Measurements from ENCODE around the gene TCEANC.

The TCEANC gene

GRCh38 chrX:13681595-13681994 is 28.7 kb downstream of the TCEANC start:
- Histone ChIP-seq H3K27me3 (ENCODE audit: control insufficient read depth, insufficient read depth, low read length) (no peaks in the 10 kb centered on the region), H3K4me2 (ENCODE audit: low read length) (no peak overlapping the region), H3K9me3 (ENCODE audit: control insufficient read depth, low read length) (no peaks in the 10 kb centered on the region), H3K4me3 (ENCODE audit: low read depth, low read length) (no peak overlapping the region), H2AFZ (no peak overlapping the region), H3K4me1 (no peaks in the 10 kb centered on the region), H3K79me2 (no peaks in the 10 kb centered on the region), H3K27ac (no peak overlapping the region), H3K36me3 (ENCODE audit: control insufficient read depth, insufficient read depth, low read length) (no peaks in the 10 kb centered on the region), H3K9ac (no peak overlapping the region)
- TF ChIP-seq CTCF (IDR thresholded peaks at IDR 0.05): no peak

- no peaks in the 10 kb centered on the region for H3K9me3 ChIP-seq (ENCODE audit: control insufficient read depth, low read length)
- H3K27me3 ChIP-seq (ENCODE audit: control insufficient read depth, insufficient read depth, low read length): no peaks in the 10 kb centered on the region
- no peak overlapping the region for H3K27ac ChIP-seq
- no peaks in the 10 kb centered on the region for H3K4me1 ChIP-seq
- TF ChIP-seq CTCF (IDR thresholded peaks at IDR 0.05): no peak
- no peak overlapping the region for H2AFZ ChIP-seq
- H3K9ac ChIP-seq: no peak overlapping the region
- H3K4me3 ChIP-seq (ENCODE audit: low read depth, low read length): no peak overlapping the region
- H3K79me2 ChIP-seq: no peaks in the 10 kb centered on the region
- no peak overlapping the region for H3K4me2 ChIP-seq (ENCODE audit: low read length)
- no peaks in the 10 kb centered on the region for H3K36me3 ChIP-seq (ENCODE audit: control insufficient read depth, insufficient read depth, low read length)
Measured at GRCh38 chrX:13684361-13684760, 31.4 kb downstream of the TCEANC start.

- Histone ChIP-seq H3K4me1 (no peaks in the 10 kb centered on the region), H3K4me3 (ENCODE audit: low read depth, low read length) (no peak overlapping the region)
- no peak for TF ChIP-seq CTCF (IDR thresholded peaks at IDR 0.05)
Measured at GRCh38 chrX:13685126-13685763, 32.3 kb downstream of the TCEANC start.

GRCh38 chrX:13687203-13687602 is 34.3 kb downstream of the TCEANC start:
- peaks cover 14% of the 10 kb centered on the region for H3K79me2 ChIP-seq
- H3K27me3 ChIP-seq (ENCODE audit: control insufficient read depth, insufficient read depth, low read length): no peaks in the 10 kb centered on the region
- H3K4me2 ChIP-seq (ENCODE audit: low read length): no peak overlapping the region
- H3K27ac ChIP-seq: no peak overlapping the region
- H3K9ac ChIP-seq: no peak overlapping the region
- H3K36me3 ChIP-seq (ENCODE audit: control insufficient read depth, insufficient read depth, low read length): no peaks in the 10 kb centered on the region
- no peaks in the 10 kb centered on the region for H3K4me1 ChIP-seq
- no peak for TF ChIP-seq CTCF (IDR thresholded peaks at IDR 0.05)
- H3K4me3 ChIP-seq (ENCODE audit: low read depth, low read length): no peak overlapping the region
- H3K9me3 ChIP-seq (ENCODE audit: control insufficient read depth, low read length): no peaks in the 10 kb centered on the region
- H2AFZ ChIP-seq: no peak overlapping the region

More at GRCh38 chrX:13685126-13685763, 32.3 kb downstream of the TCEANC start:
- Histone ChIP-seq H2AFZ (no peak overlapping the region), H3K79me2 (no peaks in the 10 kb centered on the region), H3K4me2 (ENCODE audit: low read length) (no peak overlapping the region), H3K27me3 (ENCODE audit: control insufficient read depth, insufficient read depth, low read length) (no peaks in the 10 kb centered on the region), H3K27ac (no peak overlapping the region), H3K9me3 (ENCODE audit: control insufficient read depth, low read length) (no peaks in the 10 kb centered on the region), H3K36me3 (ENCODE audit: control insufficient read depth, insufficient read depth, low read length) (no peaks in the 10 kb centered on the region), H3K9ac (no peak overlapping the region)

GRCh38 chrX:13688384-13688957 is 35.5 kb downstream of the TCEANC start:
- Histone ChIP-seq H3K27ac (peak overlapping the region; percentile 95), H3K4me2 (ENCODE audit: low read length) (peak overlapping the region; percentile 62), H3K4me1 (no peaks in the 10 kb centered on the region), H3K79me2 (peaks cover 22% of the 10 kb centered on the region), H3K9ac (no peak overlapping the region), H3K36me3 (ENCODE audit: control insufficient read depth, insufficient read depth, low read length) (no peaks in the 10 kb centered on the region), H3K9me3 (ENCODE audit: control insufficient read depth, low read length) (no peaks in the 10 kb centered on the region), H3K4me3 (ENCODE audit: low read depth, low read length) (peak overlapping the region; percentile 91), H3K27me3 (ENCODE audit: control insufficient read depth, insufficient read depth, low read length) (no peaks in the 10 kb centered on the region), H2AFZ (peak overlapping the region; percentile 76)
- no peak for TF ChIP-seq CTCF (IDR thresholded peaks at IDR 0.05)
